ENCODE data around the gene DLK1.

Gene DLK1

DNA sequence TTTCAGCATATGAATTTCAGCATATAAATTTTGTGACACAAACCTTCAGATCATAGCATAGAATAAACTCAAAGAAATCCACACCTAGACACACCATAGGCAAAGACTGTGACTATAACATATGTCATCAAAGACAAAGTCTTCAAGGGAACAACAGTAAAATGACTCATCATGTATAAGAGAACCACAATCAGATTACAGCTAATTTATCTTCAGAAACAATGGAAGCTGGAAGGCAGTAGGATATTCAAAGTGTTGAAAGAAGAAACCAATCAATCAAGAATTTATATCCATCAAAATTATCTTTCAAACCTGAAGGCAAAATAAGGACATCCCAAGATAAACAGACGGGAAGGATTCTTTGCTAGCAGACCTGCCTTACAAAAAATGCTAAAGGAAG, 29.0 kb downstream of the DLK1 start:
- no peak for TF ChIP-seq CTCF (conservative IDR thresholded peaks at IDR 0.05; ENCODE audit: low read depth)
- ChIA-PET CTCF (no interaction called here), POLR2A (ENCODE audit: low non-redundant PET) (no interaction called here)
- peak; percentile 54 for DNase-seq (ENCODE audit: low spot score)
- H3K27ac ChIP-seq, result no peak overlapping the region

DNA sequence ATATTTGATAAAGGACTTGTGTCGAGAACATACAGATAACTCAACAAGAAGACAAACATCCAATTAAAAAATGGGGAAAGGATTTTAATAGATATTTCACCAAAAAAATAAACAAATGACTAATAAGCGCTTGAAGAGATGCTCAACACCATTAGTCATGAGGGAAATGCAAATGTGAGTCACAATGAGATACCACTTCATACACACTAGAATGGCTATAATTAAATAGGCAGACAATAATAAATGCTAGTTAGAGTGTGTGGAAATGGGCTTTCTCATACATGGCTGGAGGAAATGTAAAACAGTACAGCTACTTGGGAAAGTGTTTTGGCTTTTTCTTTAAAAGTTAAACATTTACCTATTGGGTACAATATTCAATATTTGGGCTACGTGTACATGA, 34.8 kb downstream of the DLK1 start:
- no peak overlapping the region for H3K27ac ChIP-seq
- ChIA-PET CTCF (interaction anchor here (0.6 kb wide), 1 partner anchor 400 kb away, joined by 5 read pairs; no protein-coding TSS in a partner anchor), POLR2A (ENCODE audit: low non-redundant PET) (no interaction called here)
- no peak for TF ChIP-seq CTCF (conservative IDR thresholded peaks at IDR 0.05; ENCODE audit: low read depth)
- DNase-seq (ENCODE audit: low spot score), result peak; percentile 59

DNA sequence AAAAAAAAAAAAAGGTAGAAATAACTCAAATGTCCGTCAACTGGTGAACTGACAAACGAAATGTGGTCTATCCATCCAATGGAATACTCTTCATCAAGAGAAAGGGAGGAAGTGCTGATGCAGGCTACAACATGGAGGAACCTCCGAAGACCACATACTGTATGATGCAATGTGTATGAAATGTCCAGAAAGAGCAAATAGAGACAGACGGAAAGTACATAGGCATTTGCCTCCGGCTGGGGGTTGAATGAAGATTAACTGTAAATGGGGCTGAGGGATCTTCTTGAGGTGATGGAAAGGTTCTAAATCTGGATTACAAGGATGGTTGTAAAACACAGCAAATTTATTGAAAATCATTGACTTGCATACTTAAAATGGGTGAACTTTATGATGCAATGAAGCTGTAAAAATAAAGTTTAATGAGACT, 35.4 kb downstream of the DLK1 start:
- H3K27ac ChIP-seq, result no peak overlapping the region
- CTCF ChIA-PET, result interaction anchor here (0.6 kb wide), 1 partner anchor 400 kb away, joined by 5 read pairs; no protein-coding TSS in a partner anchor
- no peak for TF ChIP-seq CTCF (conservative IDR thresholded peaks at IDR 0.05; ENCODE audit: low read depth)
- no peak for DNase-seq (ENCODE audit: low spot score)
- POLR2A ChIA-PET (ENCODE audit: low non-redundant PET), result no interaction called here

- ChIA-PET POLR2A (ENCODE audit: low non-redundant PET) (interaction anchor here (0.6 kb wide), 1 partner anchor 15 kb away, joined by 8 read pairs; no protein-coding TSS in a partner anchor), CTCF (no interaction called here)
- DNase-seq (ENCODE audit: low spot score), result no peak
- no peak overlapping the region for H3K27ac ChIP-seq
- TF ChIP-seq CTCF (conservative IDR thresholded peaks at IDR 0.05; ENCODE audit: low read depth), result no peak
These were observed 36.2 kb downstream of the DLK1 start for GRCh38 chr14:100762901-100763300.

DNA sequence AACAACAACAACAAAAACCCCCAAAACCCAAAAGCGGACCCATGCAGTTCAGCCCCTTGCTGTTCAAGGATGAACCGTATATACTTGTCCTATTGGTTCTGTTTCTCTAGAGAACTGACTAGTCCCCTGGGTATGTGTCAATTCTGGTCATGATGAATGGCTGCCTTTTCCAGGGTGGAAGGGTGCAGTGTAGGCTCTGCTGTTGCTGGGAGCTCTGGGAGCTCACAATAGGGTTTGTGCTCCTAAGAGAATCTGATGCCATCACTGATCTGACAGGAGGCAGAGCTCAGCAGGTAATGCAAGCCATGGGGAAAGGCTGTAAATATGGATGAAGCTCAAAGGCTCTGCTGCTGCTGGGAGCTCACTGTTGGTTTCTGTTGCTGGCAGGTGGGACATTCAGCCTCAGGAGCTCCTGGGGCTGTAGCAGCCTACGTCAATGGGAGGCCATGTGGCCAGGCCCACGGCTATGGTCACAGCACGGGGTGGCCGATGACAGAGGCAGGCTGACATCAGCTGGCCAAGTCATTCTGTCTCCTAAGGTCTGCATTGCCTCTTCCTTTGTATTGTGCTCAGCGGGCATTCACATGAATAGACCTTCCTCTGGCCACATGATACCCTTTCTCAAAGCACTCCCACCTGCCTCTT, 37.9 kb downstream of the DLK1 start:
- no peak for TF ChIP-seq CTCF (conservative IDR thresholded peaks at IDR 0.05; ENCODE audit: low read depth)
- POLR2A ChIA-PET (ENCODE audit: low non-redundant PET), result no interaction called here
- no peak for DNase-seq (ENCODE audit: low spot score)
- CTCF ChIA-PET, result no interaction called here
- no peak overlapping the region for H3K27ac ChIP-seq

DNA sequence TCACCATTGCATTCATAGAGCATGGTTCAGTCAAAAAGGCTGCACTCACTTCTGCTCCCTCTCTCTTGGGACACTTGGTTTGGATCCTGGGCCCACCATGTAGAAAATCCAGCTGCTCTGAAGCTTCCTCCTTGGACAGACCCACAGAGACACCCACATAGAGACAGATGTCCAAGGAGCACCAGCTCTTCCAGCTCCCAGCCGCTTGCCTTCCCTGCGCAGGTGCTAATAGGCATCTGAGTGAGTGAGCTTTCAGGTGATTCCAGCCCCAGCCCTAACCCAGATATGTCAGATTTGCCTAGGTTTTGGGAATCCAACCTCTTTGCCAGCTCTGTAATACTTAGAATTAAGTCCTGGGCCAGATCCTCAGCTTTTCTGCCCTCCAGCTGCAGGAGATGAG, 38.6 kb downstream of the DLK1 start:
- CTCF ChIA-PET, result interaction anchor here (0.6 kb wide), 2 partner anchors 32 to 135 kb away, joined by 3 read pairs; no protein-coding TSS in a partner anchor
- H3K27ac ChIP-seq, result no peak overlapping the region
- DNase-seq (ENCODE audit: low spot score), result no peak
- TF ChIP-seq CTCF (conservative IDR thresholded peaks at IDR 0.05; ENCODE audit: low read depth), result no peak
- POLR2A ChIA-PET (ENCODE audit: low non-redundant PET), result no interaction called here

Measured in RWPE1 (cell line).